Skeletal muscle tissue (tissue), 4 donors: ENCODE results near the gene EGFLAM. TPM values are rescaled to one million over a fixed set of nuclear protein-coding genes. Genes with fewer than 3 reads are reported as not detected.
A peak's percentile ranks its signal among the peaks of the same experiment; 100 is the strongest.

ENCODE experiments used
- H3K27ac ChIP-seq: one replicate; pipeline ENCODE4 v1.7.0; 2013; ENCODE audit warnings: mild to moderate bottlenecking, low read depth, low read length, inconsistent platforms
- H3K27me3 ChIP-seq, 3 donors: one replicate each; pipeline ENCODE4 v1.7.0; 2013; ENCODE audit warnings: low read length in 3 of 3; ENCODE audit not compliant: control insufficient read depth in 3 of 3, insufficient read depth in 3 of 3
- H3K36me3 ChIP-seq, 3 donors: one replicate each; pipeline ENCODE4 v1.7.0; 2013; ENCODE audit warnings: low read length in 3 of 3; ENCODE audit not compliant: control insufficient read depth in 3 of 3, insufficient read depth in 3 of 3
- H3K4me1 ChIP-seq, 3 donors: one replicate each; pipeline ENCODE4 v1.7.0; 2013; ENCODE audit warnings: low read length in 3 of 3, mild to moderate bottlenecking in 3 of 3; ENCODE audit not compliant: control insufficient read depth in 3 of 3, insufficient read depth in 3 of 3
- H3K4me3 ChIP-seq, 3 donors: one replicate each; pipeline ENCODE4 v1.7.0; 2013; ENCODE audit warnings: low read length in 3 of 3
- H3K9ac ChIP-seq, 3 donors: one replicate each; pipeline ENCODE4 v1.7.0; 2013; ENCODE audit warnings: low read length in 3 of 3, mild to moderate bottlenecking in 3 of 3, moderate library complexity in 2 of 3, low read depth in 1 of 3
- H3K9me3 ChIP-seq, 3 donors: one replicate each; pipeline ENCODE4 v1.7.0; 2013; ENCODE audit warnings: low read length in 3 of 3; ENCODE audit not compliant: control insufficient read depth in 3 of 3
- total RNA-seq: library from RNA; depleted of rRNA; stranded (reverse); fragments of >200 nt; gene quantifications from one replicate; pipeline ENCODE4 v1.2.3, GENCODE V29; 2014
- donor health status: Osteomylitis.

EGFLAM gene
- total RNA-seq, 1 donor from 2014 or later: 41.8 TPM

DNA sequence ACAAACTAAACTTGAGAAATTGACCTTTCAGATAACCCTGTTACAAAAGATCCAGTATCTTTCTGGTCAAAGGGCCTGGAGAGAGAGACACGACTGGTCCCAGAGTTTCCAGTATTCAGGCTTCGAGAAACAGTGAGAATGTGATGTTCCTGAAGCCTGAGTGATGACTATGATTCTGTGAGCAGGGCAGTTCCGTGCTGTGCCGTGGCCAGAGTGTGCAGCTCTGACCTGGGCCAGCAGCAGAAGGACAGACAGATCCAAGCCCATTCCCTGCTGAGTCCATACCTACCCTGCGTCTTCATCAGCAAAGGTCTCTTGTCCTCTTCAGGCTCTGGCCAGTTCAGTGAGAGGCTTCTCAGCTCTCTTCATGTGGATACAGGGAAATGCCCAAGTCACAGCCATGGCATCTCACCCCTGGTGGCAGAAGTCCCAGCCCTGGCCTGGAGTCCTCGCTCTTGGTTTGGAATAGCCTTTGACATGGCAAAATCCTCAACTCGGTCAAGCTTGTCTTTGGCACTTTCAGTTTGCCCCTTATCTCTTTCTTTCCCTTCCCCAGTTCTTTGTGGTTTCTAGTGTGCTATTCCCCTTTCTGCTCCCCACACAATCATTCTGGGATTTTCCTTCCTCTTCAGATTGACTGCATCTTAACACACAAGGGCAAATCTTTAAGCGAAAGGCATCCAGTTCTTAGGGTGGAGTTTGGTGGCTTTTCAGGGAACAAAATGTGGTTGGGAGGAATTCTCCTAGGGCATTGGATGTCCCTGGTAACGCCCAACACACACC lies 190.4 kb downstream of the EGFLAM start:
- H3K4me1 ChIP-seq: peaks cover 25 to 44% (median 35%) of the 10 kb centered on the region in 3 donors
- no peaks in the 10 kb centered on the region for H3K9me3 ChIP-seq
- H3K9ac ChIP-seq: peak overlapping the region in 1 of 3 donors; percentile 60
- peak overlapping the region; percentile 62 for H3K27ac ChIP-seq
- H3K27me3 ChIP-seq: no peaks in the 10 kb centered on the region
- peak overlapping the region in 1 of 3 donors; percentile 52 for H3K4me3 ChIP-seq
- peaks cover 25 to 32% (median 25%) of the 10 kb centered on the region in 3 donors for H3K36me3 ChIP-seq

- H3K36me3 ChIP-seq: peaks cover 29 to 41% (median 32%) of the 10 kb centered on the region in 3 donors
These were observed 192.3 kb downstream of the EGFLAM start for GRCh38 chr5:38450627-38451026.

DNA sequence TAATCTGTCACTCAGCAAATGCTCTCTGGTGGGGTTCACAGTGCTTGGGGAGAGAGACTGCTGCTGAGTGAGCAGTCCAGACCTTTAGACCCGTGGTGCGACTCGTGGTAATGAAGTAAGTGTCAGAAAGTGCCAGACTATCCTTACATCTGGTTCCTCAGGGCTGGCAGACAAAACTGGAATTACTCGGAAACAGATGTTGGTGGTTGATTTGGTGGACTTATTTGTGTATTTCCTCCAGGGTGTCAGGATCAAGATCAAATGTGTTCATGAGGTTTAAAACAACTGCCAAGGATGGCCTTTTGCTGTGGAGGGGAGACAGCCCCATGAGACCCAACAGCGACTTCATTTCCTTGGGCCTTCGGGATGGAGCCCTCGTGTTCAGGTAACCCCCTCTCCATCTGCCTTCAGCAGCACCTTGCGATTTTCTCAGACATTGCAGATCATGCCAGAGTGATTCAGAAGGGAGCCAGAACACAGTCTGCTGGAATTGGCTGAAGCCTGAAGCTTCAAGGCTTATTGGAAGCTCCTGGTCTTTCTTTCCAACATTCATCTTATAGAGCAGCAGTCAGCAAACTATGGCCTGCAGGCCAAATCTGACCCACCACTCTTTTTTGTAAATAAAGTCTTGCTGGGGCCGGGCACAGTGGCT lies 192.8 kb downstream of the EGFLAM start:
- no peaks in the 10 kb centered on the region for H3K27me3 ChIP-seq
- H3K4me3 ChIP-seq: no peak overlapping the region
- H3K27ac ChIP-seq: peak overlapping the region; percentile 34
- H3K9me3 ChIP-seq: no peaks in the 10 kb centered on the region
- H3K4me1 ChIP-seq: peaks cover 25 to 35% (median 31%) of the 10 kb centered on the region in 3 donors
- H3K36me3 ChIP-seq: peaks cover 29 to 42% (median 32%) of the 10 kb centered on the region in 3 donors
- no peak overlapping the region for H3K9ac ChIP-seq

More at GRCh38 chr5:38450627-38451026, 192.3 kb downstream of the EGFLAM start:
- Histone ChIP-seq H3K27me3 (no peaks in the 10 kb centered on the region), H3K4me1 (peaks cover 25 to 37% (median 35%) of the 10 kb centered on the region in 3 donors), H3K9me3 (no peaks in the 10 kb centered on the region), H3K4me3 (no peak overlapping the region), H3K9ac (no peak overlapping the region), H3K27ac (peak overlapping the region; percentile 34)

- H3K4me3 ChIP-seq: no peak overlapping the region
- peaks cover 29 to 42% (median 32%) of the 10 kb centered on the region in 3 donors for H3K36me3 ChIP-seq
- H3K27me3 ChIP-seq: no peaks in the 10 kb centered on the region
- H3K27ac ChIP-seq: no peak overlapping the region
- no peak overlapping the region for H3K9ac ChIP-seq
- peaks cover 20 to 31% (median 24%) of the 10 kb centered on the region in 3 donors for H3K4me1 ChIP-seq
- no peaks in the 10 kb centered on the region for H3K9me3 ChIP-seq
These were observed 193.8 kb downstream of the EGFLAM start for GRCh38 chr5:38452201-38452600.

- no peak overlapping the region for H3K4me3 ChIP-seq
- H3K9me3 ChIP-seq: no peaks in the 10 kb centered on the region
- H3K36me3 ChIP-seq: peaks cover 33 to 47% (median 36%) of the 10 kb centered on the region in 3 donors
- no peak overlapping the region for H3K9ac ChIP-seq
- peaks cover 11 to 19% (median 11%) of the 10 kb centered on the region in 3 donors for H3K4me1 ChIP-seq
- no peaks in the 10 kb centered on the region for H3K27me3 ChIP-seq
- no peak overlapping the region for H3K27ac ChIP-seq
These were observed 195.1 kb downstream of the EGFLAM start for GRCh38 chr5:38453506-38453905.

GRCh38 chr5:38453921-38454320 lies 195.6 kb downstream of the EGFLAM start:
- Histone ChIP-seq H3K27ac (no peak overlapping the region), H3K36me3 (peaks cover 33 to 47% (median 36%) of the 10 kb centered on the region in 3 donors), H3K27me3 (no peaks in the 10 kb centered on the region), H3K9me3 (no peaks in the 10 kb centered on the region), H3K4me3 (no peak overlapping the region), H3K9ac (no peak overlapping the region), H3K4me1 (peaks cover 6 to 16% (median 7%) of the 10 kb centered on the region in 3 donors)

GRCh38 chr5:38455796-38456330 lies 197.5 kb downstream of the EGFLAM start:
- H3K27ac ChIP-seq: no peak overlapping the region
- H3K36me3 ChIP-seq: peaks cover 29 to 47% (median 35%) of the 10 kb centered on the region in 3 donors
- no peaks in the 10 kb centered on the region for H3K27me3 ChIP-seq
- peaks cover 0 to 4% (median 0%) of the 10 kb centered on the region in 3 donors for H3K4me1 ChIP-seq
- no peak overlapping the region for H3K9ac ChIP-seq
- H3K4me3 ChIP-seq: no peak overlapping the region
- H3K9me3 ChIP-seq: no peaks in the 10 kb centered on the region

DNA sequence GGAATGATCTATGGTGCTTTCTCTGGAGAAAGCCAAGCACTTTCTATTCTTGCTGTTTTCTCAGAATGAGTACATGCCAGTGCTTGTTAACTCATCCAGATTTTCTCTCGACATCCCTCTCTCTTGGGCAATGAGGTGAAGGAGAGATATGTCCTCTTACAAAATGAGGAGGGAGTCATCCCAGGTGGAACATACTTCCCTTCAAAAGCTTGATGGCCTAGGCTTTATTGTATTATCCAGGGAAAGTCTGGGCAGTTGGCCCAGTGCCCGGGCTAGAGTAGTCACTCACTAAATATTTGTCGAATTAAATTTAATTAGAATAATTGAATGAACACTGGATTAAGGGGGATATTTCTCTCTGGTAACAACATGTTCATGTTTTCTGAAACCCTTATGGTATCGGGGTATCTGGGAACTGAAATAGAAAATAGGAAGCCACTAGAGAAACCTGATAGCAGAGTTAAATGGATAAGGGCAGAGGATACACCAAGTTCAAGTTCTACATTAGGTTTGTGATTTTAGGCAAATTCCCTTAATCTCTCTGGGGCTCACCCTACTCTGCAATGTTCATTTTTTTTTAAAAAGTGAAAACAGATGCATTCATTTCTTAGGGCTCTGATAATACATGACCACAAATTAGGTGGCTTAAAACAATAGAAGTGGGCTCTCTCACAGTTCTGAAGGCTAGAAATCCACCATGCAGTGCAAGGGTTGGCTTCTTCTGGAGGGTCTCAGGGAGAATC lies 198.5 kb downstream of the EGFLAM start:
- H3K9ac ChIP-seq: no peak overlapping the region
- H3K27me3 ChIP-seq: no peaks in the 10 kb centered on the region
- peaks cover 28 to 44% (median 29%) of the 10 kb centered on the region in 3 donors for H3K36me3 ChIP-seq

DNA sequence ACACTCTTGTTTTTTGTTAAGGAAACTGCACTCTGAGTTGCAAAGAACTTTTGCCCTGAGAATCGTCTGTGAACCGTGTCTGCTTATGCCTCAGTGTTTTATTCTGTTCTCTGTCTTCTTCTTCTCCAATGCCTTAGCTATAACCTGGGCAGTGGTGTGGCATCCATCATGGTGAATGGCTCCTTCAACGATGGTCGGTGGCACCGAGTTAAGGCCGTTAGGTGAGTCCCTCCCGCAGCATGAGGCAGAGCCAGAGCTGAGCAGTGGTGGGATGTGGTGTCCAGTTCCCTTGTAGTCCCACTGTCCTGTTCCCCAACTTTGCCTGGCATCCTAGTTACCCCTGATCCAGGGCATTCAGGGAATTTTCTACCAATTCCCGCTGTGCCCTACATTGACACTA lies 199.8 kb downstream of the EGFLAM start:
- H3K9me3 ChIP-seq: no peaks in the 10 kb centered on the region
- no peak overlapping the region for H3K27ac ChIP-seq
- no peak overlapping the region for H3K4me3 ChIP-seq
- H3K4me1 ChIP-seq: peaks cover 9 to 12% (median 10%) of the 10 kb centered on the region in 3 donors
- H3K36me3 ChIP-seq: peaks cover 16 to 33% (median 17%) of the 10 kb centered on the region in 3 donors
- H3K9ac ChIP-seq: no peak overlapping the region
- H3K27me3 ChIP-seq: no peaks in the 10 kb centered on the region

More for the DNA sequence above, 198.5 kb downstream of the EGFLAM start:
- Histone ChIP-seq H3K9me3 (no peaks in the 10 kb centered on the region), H3K27ac (no peak overlapping the region), H3K4me3 (no peak overlapping the region), H3K4me1 (peaks cover 0 to 4% (median 0%) of the 10 kb centered on the region in 3 donors)
